ENCODE data around the gene SLAIN2.

Gene SLAIN2

GRCh38 chr4:48370260-48371134 lies 29.2 kb downstream of the SLAIN2 start:
- no peak for DNase-seq (ENCODE audit: low read depth)

GRCh38 chr4:48372272-48372671 lies 30.9 kb downstream of the SLAIN2 start:
- no peak for DNase-seq (ENCODE audit: low read depth)

GRCh38 chr4:48375651-48376304 lies 34.4 kb downstream of the SLAIN2 start:
- DNase-seq (ENCODE audit: low read depth), result peak; percentile 92

- no peak for DNase-seq (ENCODE audit: low read depth)
Measured at GRCh38 chr4:48379587-48380180, 38.4 kb downstream of the SLAIN2 start.

GRCh38 chr4:48380583-48381167 lies 39.3 kb downstream of the SLAIN2 start:
- no peak for DNase-seq (ENCODE audit: low read depth)

GRCh38 chr4:48388525-48389154 lies 47.3 kb downstream of the SLAIN2 start:
- DNase-seq (ENCODE audit: low read depth), result peak; percentile 77

GRCh38 chr4:48396043-48396442 lies 54.7 kb downstream of the SLAIN2 start:
- no peak for DNase-seq (ENCODE audit: low read depth)

GRCh38 chr4:48400416-48400815 lies 59.1 kb downstream of the SLAIN2 start:
- DNase-seq (ENCODE audit: low read depth), result no peak

GRCh38 chr4:48403358-48403757 lies 62.0 kb downstream of the SLAIN2 start:
- DNase-seq (ENCODE audit: low read depth), result no peak

GRCh38 chr4:48403779-48404178 lies 62.5 kb downstream of the SLAIN2 start:
- no peak for DNase-seq (ENCODE audit: low read depth)

- DNase-seq (ENCODE audit: low read depth), result no peak
Measured at GRCh38 chr4:48405924-48406323, 64.6 kb downstream of the SLAIN2 start.

GRCh38 chr4:48409203-48409602 lies 67.9 kb downstream of the SLAIN2 start:
- no peak for DNase-seq (ENCODE audit: low read depth)

GRCh38 chr4:48410812-48411211 lies 69.5 kb downstream of the SLAIN2 start:
- no peak for DNase-seq (ENCODE audit: low read depth)

GRCh38 chr4:48420144-48420543 lies 78.8 kb downstream of the SLAIN2 start:
- no peak for DNase-seq (ENCODE audit: low read depth)

- DNase-seq (ENCODE audit: low read depth), result no peak
Measured at GRCh38 chr4:48421101-48421500, 79.8 kb downstream of the SLAIN2 start.

- DNase-seq (ENCODE audit: low read depth), result no peak
Measured at GRCh38 chr4:48428926-48429325, 87.6 kb downstream of the SLAIN2 start.

GRCh38 chr4:48429709-48430474 lies 88.6 kb downstream of the SLAIN2 start:
- no peak for DNase-seq (ENCODE audit: low read depth)

GRCh38 chr4:48431401-48431800 lies 90.1 kb downstream of the SLAIN2 start:
- no peak for DNase-seq (ENCODE audit: low read depth)

- no peak for DNase-seq (ENCODE audit: low read depth)
Measured at GRCh38 chr4:48432017-48432416, 90.7 kb downstream of the SLAIN2 start.

- DNase-seq (ENCODE audit: low read depth), result no peak
Measured at GRCh38 chr4:48436318-48436717, 95.0 kb downstream of the SLAIN2 start.

GRCh38 chr4:48439988-48440387 lies 98.7 kb downstream of the SLAIN2 start:
- DNase-seq (ENCODE audit: low read depth), result peak; percentile 41
